IPS-NIHi7 (cell line): ENCODE data around the gene PHACTR1.
A peak's percentile ranks its signal among the peaks of the same experiment; 100 is the strongest.

Source experiments
- DNase-seq: peaks from one replicate; pipeline ENCODE4 v3.0.0; 2012; ENCODE audit warnings: mixed read lengths; ENCODE audit errors: extremely low spot score

The PHACTR1 gene

DNA sequence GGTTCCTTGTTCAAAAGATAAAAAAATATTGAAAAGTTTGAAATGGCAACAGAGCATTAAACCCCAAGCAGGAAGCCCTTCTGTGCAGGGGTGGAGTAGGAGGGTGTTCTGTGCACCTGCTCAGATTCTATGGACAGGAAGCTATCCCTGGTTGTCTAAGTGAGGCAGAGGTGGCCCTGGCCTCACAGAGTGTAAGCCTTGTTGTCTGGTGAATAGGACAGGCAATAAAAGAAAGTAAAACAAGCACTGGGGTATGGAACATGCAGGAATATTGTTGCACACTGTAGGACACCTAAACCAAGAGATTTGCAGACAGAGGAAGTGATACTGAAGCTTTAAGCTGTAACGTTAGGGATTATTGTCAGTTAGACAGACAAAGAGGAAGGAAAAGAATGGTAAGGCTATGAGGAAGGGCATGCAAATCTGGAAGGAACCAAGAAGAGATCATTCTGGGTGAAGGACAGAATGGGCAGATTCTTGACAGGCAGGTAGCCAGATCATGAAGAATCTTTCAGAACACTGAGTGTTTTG lies 545.0 kb downstream of the PHACTR1 start:
- DNase-seq = no peak

DNA sequence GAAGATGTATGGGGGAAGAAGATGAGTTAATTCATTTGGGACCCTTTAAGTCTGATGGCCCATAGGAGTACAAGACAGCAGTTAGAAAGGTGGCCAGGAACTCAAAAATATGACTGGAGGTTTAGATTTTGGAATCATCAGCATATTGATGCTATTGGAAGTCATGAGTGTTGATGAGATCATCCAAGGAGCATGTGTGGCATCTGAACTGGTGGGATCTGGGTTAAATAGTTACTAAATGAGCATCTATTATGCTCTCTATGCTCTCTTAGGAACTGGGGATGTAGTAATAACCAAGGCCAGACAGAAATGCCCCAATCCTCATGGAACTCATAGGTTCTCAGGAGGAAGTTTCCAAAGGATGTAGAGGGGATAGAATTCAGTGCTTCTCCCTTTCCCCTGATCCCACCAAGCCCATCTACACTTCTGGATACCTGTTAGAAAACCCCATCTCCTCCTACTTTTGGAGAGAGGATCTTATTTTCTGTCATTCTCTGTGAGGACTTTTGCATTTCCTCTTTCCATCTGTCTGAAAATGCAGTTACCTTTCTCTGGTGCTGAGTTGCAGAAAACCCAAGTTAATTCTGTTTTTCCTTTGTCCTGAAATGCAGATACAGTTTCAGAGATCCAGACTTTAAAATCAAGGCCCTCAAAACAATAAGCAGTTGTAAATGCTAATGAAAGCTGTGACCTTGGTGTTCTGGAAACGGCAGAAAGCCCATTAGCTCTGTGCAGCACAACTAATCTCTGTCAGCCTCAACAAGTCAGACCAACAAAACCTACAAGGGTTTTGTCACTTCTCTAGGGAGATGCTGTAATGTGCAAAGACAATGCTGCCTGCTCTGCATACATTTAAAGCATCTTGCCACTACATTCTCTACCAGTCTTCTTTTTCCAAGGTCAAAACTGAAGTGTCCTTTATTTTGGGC lies 546.0 kb downstream of the PHACTR1 start:
- DNase-seq = no peak

DNA sequence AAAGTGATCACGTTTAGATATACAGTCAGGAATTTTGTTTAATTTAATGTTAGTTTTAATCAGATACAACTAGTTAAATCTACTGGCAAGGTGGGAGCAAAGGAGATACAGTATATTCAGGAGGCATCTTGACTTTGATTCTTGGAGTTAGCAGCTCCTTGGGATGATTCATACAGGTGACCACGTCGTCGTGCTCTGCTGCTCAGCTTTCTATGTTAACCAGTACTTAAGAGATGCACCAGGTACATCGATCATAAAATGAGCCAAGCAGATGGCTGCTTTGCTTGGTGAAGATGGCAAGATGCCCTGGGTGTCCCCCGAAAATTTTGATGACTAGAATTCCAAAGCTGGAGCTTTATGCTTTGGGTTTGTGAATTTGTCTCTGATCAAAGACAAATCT lies 547.1 kb downstream of the PHACTR1 start:
- no peak for DNase-seq

DNA sequence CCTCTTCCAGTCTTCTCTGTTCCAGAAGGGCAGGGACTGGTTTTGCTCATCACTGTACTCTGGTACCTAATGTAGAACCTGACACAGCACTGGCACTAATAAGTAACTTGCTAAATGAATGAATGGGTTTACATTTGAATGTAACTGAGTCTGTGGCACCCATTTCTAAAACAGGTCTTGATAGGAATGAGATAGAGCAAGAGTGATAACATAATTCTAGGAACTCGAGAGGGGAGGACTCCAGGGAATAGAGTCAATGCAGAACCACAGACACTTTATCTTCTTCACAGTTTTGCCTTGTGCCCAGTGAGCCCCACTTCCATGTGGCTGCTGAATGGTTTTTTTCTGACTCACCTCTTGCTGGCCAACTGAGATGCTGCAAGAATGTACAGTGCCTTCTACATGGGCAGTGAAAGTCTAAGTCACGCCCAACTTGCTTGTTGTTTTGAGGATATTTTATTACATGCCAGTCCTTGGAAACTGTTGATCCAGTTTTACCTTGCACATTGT lies 550.6 kb downstream of the PHACTR1 start:
- no peak for DNase-seq

DNA sequence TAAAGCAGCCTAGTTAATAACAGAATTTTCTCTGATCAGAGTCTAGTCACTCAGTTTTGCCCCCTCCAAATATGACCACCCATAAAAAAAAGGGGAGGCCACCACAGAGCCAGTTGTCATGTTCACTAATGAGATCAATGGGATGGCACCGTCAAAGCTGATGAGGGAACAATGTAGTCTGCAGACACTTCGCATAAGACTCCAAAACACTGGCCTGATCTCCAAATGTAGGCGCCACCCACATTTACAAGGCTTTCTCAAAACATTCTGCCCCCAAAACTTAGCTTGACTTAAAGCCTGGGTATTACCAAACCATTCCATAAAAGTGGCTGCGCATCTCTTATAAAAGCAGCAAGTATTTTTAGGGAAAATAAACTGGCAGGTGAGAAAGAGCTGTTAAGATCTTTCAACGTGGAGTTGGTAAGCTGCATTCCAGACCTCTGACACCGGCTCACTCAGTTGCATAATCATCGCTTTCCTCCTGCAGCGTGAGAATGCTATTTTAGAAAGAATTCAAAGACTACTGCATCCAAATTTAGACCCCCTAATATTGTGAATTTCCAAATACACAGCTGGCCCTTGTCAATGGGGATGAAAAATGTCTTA lies 552.4 kb downstream of the PHACTR1 start:
- DNase-seq = peak; percentile 43

DNA sequence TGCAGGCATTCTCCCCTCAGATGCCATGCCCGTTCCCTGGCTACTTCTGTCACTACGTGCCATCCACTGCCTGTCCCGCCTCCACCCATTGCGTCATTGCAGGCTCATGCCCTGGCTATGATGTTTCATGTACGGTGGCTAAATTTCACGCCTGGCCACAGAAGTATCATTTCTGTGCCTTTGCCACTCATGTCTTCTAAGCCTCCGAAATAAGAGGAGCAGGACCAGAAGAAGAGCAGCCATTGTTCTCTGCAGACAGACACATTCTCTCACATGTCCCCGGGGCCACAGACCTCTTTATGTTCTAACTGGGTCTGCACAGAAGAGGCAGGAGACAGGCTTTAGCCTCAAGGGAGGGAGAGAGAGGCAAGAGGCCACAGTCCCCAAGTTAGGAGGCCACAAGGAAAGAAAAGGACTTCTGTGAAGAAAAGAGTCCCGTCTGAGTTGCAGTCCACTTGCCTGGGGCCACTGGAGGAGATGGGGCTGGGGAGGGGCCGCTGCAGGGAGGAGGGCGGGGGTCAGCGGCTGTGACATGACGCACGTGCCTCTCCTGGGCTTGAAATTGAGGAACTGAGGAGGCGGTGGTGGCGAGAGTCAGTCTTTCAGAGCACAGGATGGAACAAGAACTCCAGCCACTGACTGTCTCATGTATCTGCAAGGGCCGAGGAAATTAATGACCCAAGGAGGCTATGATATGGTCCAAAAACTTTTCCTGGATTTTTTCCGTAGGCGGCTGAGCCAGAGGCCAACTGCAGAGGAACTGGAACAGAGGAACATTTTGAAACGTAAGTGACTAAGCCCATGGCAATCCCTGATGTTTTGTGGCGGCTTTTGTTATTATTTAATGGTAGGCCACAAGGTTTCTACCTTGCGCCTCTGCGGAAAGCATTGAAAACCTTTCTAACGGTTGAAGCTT lies 555.8 kb downstream of the PHACTR1 start:
- no peak for DNase-seq

DNA sequence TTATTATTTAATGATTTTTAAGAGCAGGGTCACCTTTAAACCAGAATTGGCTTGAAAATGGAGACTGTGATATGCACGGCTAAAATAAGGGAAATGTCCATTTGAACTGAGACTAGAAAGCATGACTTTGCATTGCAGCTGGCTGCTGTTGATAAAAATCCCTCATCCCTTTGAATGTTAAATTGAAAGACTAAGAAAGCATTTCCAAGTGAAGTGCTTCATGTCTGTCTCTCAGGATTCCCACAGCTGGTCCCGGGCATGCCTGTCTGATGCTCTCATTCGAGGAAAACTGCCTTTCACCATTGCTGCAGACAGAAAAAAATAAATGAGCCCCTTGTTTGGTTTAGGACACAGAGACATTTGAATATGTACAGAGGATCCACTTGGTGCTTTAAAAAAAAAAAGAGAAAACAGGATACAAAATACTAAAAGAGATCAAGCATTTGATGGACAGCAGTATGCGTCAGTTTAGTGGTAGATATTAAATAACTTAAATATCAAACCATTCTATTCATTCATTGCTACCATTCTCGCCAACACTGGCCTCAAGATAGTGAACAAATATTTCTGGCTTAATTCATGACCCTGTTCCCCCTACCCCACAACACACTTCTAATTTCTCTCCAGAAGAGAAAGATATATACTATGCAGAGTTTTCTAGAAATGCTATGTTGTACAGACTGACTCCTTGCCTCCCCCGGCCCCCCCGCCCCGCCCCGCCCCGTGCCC lies 556.8 kb downstream of the PHACTR1 start:
- DNase-seq = no peak

DNA sequence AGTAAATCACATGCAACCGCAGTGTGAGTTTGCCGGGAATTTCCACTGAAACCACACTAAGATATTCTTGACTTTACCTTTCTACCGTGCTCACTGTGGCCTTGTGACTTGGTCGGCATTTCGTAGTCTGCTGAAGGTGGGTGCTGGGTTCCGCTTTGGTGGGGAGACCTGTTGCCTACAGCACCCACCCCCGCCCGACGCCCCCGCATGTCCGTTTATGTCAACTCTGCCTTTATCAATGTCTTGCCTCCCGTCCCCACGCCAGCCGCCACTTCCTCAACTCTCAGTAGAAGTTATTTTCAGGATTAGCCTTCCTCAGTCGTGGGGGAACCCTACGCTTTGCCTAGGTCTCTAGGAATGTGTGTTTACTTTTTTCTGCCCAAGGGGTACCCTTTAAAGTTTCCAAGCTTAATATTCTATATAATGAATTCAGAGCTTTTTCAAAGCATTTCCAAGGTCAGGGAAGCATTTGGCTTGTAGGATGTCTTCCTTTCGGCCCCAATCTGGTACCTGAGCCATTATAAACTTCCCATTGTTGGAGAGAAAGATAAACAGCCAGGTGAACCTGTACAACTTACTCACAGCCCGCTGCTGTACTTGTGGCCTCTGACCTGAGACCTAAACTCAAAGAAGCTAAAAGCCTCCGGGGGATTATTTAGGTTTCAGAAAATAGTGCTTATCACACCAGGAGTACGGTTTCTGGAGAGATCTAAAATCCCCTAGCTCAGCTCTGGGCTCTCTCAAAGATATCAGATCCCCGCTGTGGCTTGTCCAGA lies 557.6 kb downstream of the PHACTR1 start:
- DNase-seq = no peak

DNA sequence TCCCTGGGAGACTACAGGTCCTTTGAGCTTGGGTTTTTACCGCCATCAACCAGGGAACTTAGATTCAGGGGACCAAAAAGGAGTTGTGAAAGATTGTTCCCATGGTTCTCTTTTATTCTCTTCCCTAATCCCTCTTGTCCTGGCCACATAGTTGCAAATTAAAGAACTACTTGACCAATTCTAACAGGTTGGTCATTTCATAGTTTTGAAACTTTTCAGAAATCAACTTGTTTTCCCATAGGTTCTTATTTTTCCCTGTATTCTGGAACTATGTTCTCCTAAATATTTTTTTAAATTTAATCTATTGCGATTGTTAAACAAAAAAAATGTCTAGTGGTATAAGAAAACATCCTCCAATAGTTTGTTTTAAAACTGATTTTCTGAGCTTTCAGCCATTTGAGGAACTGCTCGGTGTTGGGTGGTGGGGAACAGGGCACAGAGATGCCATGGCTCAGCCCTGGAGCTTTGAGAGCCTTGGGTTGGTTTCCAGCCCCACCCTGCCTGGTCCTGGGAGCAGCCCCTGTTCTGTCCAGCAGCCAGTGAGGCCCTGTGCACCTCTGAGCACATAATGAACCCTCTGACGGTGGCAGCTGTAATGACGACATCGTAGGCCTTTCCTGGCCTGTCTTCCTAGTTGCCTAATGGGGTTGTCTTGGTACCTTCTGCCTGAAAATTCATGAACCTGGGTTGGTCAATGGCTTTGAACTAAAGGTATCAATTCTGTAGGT lies 558.3 kb downstream of the PHACTR1 start:
- DNase-seq = no peak

DNA sequence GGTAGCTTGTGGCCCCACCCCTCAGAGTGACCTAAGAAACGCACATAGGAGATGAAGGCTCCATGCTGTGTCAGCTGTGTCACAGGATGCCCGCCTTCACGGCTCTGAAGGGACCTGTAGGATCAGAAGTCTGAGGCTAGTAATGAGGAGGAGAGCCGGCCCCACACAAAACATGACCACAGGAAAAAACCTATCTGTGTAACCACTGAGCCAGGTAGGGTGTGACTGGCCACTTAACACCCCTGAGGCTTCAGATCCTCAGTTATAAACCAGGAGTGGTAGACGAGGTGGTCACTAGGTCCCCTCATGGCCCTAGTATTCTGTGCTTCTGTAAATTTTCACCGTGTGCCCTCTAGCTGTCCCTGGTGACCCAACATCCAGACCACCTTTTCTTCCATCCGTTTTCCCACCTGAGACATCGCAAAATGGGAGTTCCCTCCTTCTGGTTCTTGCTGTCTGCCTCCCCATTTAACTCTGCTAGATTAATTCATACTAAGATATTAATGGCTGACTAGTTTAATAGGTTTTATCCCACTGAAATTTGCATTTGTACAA lies 558.9 kb downstream of the PHACTR1 start:
- DNase-seq = no peak

DNA sequence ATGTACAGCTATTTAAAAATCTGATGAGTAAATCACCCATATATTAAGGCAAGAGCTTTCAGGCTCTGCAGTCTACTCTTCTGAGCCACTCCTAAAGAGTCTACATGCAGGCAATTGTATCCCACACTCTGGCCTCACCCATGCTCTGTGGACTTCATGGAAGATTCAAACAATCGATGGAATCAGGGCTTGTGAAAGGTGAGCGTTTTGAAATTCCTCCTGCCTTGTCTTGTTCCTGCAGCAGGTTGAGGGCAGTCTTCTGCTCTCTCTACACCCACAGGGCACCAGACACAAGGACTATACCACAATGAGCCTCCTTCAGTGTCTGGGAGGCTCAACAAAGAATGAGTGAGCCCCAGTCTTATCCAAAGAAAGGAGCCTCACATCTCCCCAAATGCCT lies 560.7 kb downstream of the PHACTR1 start:
- DNase-seq = no peak

DNA sequence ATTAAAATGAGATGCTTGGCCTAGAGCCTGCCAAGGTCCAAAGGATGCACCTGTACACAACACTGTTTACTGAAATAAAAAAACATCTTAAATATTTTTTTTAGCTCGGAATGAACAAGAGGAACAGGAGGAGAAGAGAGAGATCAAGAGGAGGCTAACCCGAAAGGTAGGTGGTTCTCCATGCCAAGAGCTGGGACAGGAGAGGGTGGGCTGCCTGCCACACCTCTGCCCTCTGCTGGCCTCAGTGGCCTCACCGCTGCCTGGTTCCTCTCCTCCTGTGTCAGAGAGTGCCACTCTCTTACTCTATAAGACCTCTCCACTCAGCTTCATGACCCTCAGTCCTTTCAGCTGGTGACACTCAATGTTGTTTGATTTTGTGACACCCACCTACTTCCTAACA lies 561.6 kb downstream of the PHACTR1 start:
- peak; percentile 76 for DNase-seq

DNA sequence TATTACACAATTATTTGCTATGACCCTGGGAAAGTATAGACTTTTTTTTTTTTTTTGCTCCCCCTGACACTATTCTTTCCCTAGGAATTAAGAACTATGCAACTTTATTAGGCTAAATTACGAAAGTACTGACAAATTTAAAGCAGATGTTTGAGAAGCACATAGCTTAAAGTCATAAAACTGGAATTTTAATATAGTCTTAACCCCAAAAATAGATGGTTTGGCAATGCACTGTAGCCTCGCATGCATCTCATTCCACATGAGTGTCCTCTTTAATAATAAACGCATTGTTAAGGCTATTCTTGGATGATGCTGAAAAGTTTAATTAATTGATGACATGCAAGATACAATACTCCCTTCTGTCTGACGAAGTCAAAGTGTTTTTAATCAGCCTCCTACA lies 562.4 kb downstream of the PHACTR1 start:
- no peak for DNase-seq

DNA sequence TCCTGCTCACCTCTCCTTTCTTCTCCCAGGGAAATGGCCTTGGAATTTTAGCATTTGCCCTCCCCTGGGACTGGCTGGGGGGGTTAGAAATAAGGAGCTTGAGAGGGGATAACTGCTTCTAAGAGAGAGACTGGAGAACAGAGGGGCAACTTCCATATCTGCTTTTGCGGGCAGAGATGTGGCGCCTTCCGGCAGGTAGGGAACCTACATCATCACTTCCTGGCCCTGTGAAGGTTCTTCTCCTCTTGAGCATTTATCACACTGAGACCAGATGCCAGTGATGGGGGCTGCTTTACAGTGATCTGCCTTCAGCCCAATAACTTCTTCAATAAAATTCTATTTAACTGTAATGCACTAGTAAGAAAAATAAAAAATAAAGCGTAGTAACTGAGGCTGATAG lies 563.7 kb downstream of the PHACTR1 start:
- DNase-seq = no peak

DNA sequence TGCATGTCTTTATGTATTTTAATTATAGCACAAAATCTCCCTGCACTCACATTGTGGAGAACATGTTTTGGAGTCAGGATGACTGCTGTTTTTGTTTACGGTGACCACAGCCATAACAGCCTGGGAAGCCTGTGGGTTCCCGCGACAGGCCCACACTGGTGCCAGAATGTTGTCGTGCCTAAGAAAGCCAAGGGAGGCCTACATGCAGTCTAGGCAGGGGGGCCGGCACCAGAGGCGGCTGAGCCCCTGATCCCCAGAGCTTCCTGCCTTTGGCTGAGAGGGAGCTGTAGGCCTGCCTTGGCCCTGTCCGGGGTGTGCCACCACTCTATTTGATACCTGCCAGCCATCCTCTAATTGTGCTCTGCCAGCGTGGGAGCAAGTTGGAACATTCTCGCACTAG lies 565.1 kb downstream of the PHACTR1 start:
- DNase-seq = no peak

DNA sequence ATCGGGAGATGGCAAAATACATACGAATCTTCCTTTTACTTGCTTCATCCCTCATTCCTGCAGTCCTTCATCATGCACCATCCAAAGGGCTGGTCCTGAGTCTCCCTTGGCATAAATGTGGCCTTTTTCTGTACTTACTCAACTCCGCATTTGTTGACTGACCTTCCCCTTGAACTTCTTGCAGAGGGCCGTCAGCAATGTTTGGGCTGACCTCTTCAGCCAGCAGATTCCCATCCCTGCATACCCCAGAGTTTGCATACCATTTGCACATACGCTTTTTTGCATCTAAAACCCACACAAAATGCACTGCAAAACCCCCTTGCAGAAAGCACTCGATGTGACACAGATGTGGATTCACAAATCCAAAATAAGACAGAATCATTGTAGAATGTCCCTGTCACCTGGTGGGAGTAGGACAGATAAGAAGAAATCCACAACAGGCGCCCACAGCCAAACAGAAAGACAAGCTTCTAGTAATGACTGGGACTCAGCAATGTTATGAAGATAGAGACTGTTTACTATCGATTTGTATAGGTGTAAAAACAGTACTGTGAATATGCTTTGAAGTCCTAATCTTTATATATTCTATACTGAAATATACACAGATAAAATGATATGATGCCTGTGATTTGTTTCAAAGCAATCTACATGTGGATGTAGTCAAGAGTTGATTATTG lies 566.0 kb downstream of the PHACTR1 start:
- DNase-seq = no peak

DNA sequence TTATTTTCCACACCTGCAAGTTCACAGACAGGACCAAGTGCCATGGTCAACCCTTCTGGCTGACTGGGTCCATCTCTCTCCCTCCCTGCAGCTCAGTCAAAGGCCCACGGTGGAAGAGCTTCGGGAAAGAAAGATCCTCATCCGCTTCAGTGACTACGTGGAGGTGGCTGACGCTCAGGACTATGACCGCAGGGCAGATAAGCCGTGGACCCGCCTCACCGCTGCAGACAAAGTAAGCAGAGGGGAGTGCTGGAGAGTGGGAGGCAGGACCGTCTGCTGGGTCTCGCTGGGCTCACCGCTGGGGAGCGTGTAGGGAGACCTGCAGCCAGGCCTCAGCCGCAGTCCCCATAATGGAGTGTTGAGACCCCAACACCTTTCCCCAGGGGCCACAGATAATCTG lies 566.8 kb downstream of the PHACTR1 start:
- no peak for DNase-seq

DNA sequence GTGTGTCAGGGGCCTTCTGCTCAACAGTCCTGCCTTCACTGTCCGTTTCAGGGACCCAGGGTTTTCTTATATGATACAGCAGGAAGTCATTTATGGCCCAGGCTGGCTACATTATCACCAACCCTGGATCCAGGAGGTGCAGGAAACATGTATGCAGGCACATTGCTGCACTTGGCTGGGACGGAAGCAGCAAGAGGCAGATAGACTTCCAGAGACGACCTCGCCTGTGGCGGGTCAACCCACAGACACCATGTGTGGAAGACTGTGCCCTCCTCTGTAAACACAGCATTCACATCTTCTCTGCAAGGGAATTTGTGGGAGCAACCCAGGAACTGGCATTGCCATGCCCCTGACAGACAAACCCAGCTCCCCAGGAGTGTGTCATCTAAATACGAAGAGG lies 568.1 kb downstream of the PHACTR1 start:
- no peak for DNase-seq

DNA sequence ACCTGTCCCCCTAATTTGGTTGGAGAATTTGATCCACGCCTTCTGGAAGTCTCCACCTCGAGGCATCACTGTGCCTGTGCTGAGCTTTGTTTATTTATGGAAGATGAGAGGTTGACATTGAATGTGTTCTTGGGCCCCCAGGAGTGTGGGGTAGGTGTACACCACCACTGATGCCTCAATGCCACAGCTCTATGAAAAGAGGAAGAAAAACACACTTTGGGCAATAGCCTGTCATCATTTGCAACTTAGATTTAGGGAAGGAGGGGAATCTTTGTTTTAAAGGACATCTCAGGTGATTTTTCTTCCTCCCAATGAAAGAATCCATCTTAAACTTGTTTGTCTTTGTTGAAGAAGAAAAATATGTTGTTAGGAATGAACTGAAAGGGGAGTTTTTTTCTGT lies 569.1 kb downstream of the PHACTR1 start:
- DNase-seq = no peak
